ENCODE results near the gene IL12RB1. TPM values are rescaled to one million over a fixed set of nuclear protein-coding genes. Genes with fewer than 3 reads are reported as not detected.
A peak's percentile ranks its signal among the peaks of the same experiment; 100 is the strongest.

The IL12RB1 gene
- total and polyA plus RNA-seq, 7 experiments from 2014 or later: 17.6 to 110 (median 24.1) TPM

DNA sequence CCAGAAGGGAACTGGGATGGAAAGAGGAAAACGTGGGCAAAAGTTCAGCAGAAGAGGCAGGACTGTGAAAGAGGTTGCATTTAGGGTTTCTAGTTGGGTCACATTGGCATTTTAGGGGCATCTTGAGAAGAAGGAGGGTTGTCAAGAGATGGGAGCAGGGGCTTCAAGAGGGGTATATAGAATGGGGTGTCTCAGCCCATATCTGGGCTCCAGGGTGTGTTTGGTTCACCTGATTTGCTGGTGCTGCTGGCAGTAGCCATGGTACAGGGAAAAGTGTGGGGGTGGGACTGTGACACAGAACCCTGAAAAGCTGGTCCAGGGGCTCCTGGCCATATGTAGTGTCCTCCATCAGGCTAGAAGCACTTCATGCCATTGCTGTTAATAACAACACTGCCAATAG lies 33.4 kb upstream of the IL12RB1 start:
- Histone ChIP-seq H3K4me3 (ENCODE audit: low read length) (peak overlapping the region; percentile 71), H3K27ac (ENCODE audit: low read depth, low read length) (peak overlapping the region; percentile 78), H3K4me1 (ENCODE audit: control insufficient read depth in 2 of 2, insufficient read depth in 2 of 2, low read length in 2 of 2) (peaks cover 22 to 24% of the 10 kb centered on the region in 2 donors), H3K36me3 (ENCODE audit: control insufficient read depth in 2 of 3, insufficient read depth in 3 of 3, low read length in 3 of 3) (peaks cover 10 to 38% (median 13%) of the 10 kb centered on the region in 3 experiments), H3K9me3 (ENCODE audit: control insufficient read depth in 2 of 3, low read length in 3 of 3) (no peaks in the 10 kb centered on the region), H3K27me3 (ENCODE audit: control insufficient read depth in 2 of 2, insufficient read depth in 2 of 2, low read length in 2 of 2) (no peaks in the 10 kb centered on the region)
- no peaks in the 10 kb centered on the region for H3K9me3 Mint-ChIP-seq
- peak overlapping the region; percentile 82 to 96 (median 90) for H3K4me3 Mint-ChIP-seq
- H3K27me3 Mint-ChIP-seq: no peaks in the 10 kb centered on the region
- POLR2A ChIA-PET: interaction anchor here (0.5 to 3.7 kb wide), 11 partner anchors 8 to 226 kb away, joined by 3 to 37 read pairs (median 10); partner anchors contain the start of genes IL12RB1 and PIK3R2
- peak overlapping the region; percentile 92 to 99 (median 97) for H3K27ac Mint-ChIP-seq
- peaks cover 0 to 15% (median 4%) of the 10 kb centered on the region in 5 donors for H3K36me3 Mint-ChIP-seq
- CTCF ChIA-PET: interaction anchor here (0.8 to 2.1 kb wide), 6 partner anchors 9 to 159 kb away, joined by 3 to 14 read pairs (median 4); no protein-coding TSS in a partner anchor
- ATAC-seq (no peak), DNase-seq (no peak)
- peaks cover 19 to 39% (median 31%) of the 10 kb centered on the region in 7 donors for H3K4me1 Mint-ChIP-seq
- intact Hi-C loops (cut with micrococcal nuclease): no loop called here

DNA sequence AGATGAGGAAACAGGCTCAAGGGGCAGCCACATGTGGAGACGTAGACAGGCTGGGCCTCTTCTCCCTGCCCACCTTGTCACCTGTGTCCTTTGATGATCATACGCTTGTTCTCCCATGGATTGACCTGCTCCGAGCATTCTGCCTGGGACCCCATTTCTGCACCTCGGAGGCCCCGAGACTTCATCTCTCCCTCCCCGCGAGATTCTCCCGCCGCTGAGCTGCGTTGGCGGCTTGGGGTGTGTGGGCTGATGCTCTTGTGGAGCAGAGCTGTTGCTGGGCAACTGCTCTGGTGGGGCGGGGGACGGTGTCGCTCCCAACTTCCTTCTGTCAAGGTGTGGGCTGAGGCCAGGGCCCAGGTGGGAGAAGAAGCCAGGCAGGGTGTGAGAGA lies 33.0 kb upstream of the IL12RB1 start:
- Histone ChIP-seq H3K4me1 (ENCODE audit: control insufficient read depth in 2 of 2, insufficient read depth in 2 of 2, low read length in 2 of 2) (peaks cover 22 to 24% of the 10 kb centered on the region in 2 donors), H3K4me3 (ENCODE audit: low read length) (peak overlapping the region; percentile 71), H3K9me3 (ENCODE audit: control insufficient read depth in 2 of 3, low read length in 3 of 3) (no peaks in the 10 kb centered on the region), H3K27ac (ENCODE audit: low read depth, low read length) (peak overlapping the region; percentile 78), H3K27me3 (ENCODE audit: control insufficient read depth in 2 of 2, insufficient read depth in 2 of 2, low read length in 2 of 2) (no peaks in the 10 kb centered on the region), H3K36me3 (ENCODE audit: control insufficient read depth in 2 of 3, insufficient read depth in 3 of 3, low read length in 3 of 3) (peaks cover 10 to 34% (median 13%) of the 10 kb centered on the region in 3 experiments)
- Mint-ChIP-seq H3K4me1 (peaks cover 22 to 39% (median 31%) of the 10 kb centered on the region in 7 donors), H3K27ac (peak overlapping the region; percentile 92 to 99 (median 97)), H3K9me3 (no peaks in the 10 kb centered on the region), H3K36me3 (peaks cover 0 to 15% (median 4%) of the 10 kb centered on the region in 5 donors), H3K4me3 (peak overlapping the region; percentile 82 to 96 (median 90)), H3K27me3 (no peaks in the 10 kb centered on the region)
- POLR2A ChIA-PET: interaction anchor here (0.5 to 3.7 kb wide), 14 partner anchors 8 to 226 kb away, joined by 3 to 37 read pairs (median 4); partner anchors contain the start of genes IL12RB1 and PIK3R2
- ATAC-seq (peak; percentile 52), DNase-seq (peak; percentile 33 to 74 (median 66))
- intact Hi-C loops (cut with micrococcal nuclease): loop anchor here (1.0 to 10.0 kb wide), 6 partner anchors 23 to 405 kb away; partner anchors contain the start of genes ELL (in 1 of the 2), MAST3 (in 1 of the 2) and RPL18A (in 1 of the 2)
- CTCF ChIA-PET: interaction anchor here (0.8 to 2.1 kb wide), 9 partner anchors 9 to 160 kb away, joined by 3 to 14 read pairs (median 4); no protein-coding TSS in a partner anchor

DNA sequence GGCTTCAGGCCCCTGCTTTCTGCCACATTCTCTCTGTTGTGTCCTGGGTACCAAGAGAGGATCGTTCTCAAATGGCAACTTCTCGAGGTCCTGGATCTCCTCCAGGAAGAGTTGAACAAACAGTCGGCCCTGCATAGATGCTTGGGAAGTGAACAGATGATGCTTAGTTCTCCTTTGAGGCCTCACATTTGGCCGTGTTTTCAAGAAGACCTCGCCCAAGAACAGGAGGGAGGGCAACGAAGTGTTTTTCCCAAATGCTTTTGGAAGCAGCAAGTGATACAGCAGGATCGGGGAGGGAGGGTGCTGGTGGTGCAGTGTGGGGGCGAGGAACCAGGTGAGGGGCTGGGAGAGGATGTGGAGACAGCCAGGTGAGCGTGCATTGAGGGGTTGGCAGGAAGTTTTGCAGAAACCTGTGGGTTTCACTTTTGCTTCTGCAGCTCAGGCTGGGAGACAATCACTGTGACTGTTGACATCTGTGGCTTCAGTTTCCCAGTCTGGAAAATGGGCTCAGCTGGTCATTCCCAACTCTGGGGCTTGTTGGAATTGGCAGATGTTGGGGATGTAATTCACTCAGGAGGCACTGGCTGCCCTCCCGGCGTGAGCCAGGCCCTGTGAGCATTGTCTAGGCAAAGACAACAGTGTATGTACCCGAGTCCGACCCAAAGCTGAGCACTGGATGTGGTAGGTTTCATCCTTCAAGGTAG lies 32.4 kb upstream of the IL12RB1 start:
- ATAC-seq (peak; percentile 53), DNase-seq (peak; percentile 27 to 74 (median 66))
- Mint-ChIP-seq H3K36me3 (peaks cover 0 to 10% (median 4%) of the 10 kb centered on the region in 5 donors), H3K9me3 (no peaks in the 10 kb centered on the region), H3K27ac (peak overlapping the region; percentile 92 to 99 (median 97)), H3K4me1 (peaks cover 22 to 41% (median 35%) of the 10 kb centered on the region in 7 donors), H3K27me3 (no peaks in the 10 kb centered on the region), H3K4me3 (peak overlapping the region; percentile 82 to 96 (median 90))
- peak overlapping the region; percentile 71 for H3K4me3 ChIP-seq (ENCODE audit: low read length)
- H3K4me1 ChIP-seq (ENCODE audit: control insufficient read depth in 2 of 2, insufficient read depth in 2 of 2, low read length in 2 of 2): peaks cover 22 to 24% of the 10 kb centered on the region in 2 donors
- H3K27ac ChIP-seq (ENCODE audit: low read depth, low read length): peak overlapping the region; percentile 78
- peaks cover 8 to 29% (median 10%) of the 10 kb centered on the region in 3 experiments for H3K36me3 ChIP-seq (ENCODE audit: control insufficient read depth in 2 of 3, insufficient read depth in 3 of 3, low read length in 3 of 3)
- CTCF ChIA-PET: interaction anchor here (0.8 to 2.1 kb wide), 9 partner anchors 8 to 181 kb away, joined by 3 to 14 read pairs (median 3); no protein-coding TSS in a partner anchor
- no peaks in the 10 kb centered on the region for H3K9me3 ChIP-seq (ENCODE audit: control insufficient read depth in 2 of 3, low read length in 3 of 3)
- intact Hi-C loops (cut with micrococcal nuclease): loop anchor here (1.0 to 10.0 kb wide), 6 partner anchors 22 to 406 kb away; partner anchors contain the start of genes ELL (in 1 of the 2), MAST3 (in 1 of the 2) and RPL18A (in 1 of the 2)
- no peaks in the 10 kb centered on the region for H3K27me3 ChIP-seq (ENCODE audit: control insufficient read depth in 2 of 2, insufficient read depth in 2 of 2, low read length in 2 of 2)
- POLR2A ChIA-PET: interaction anchor here (0.5 to 3.7 kb wide), 16 partner anchors 9 to 797 kb away, joined by 3 to 37 read pairs (median 4); partner anchors contain the start of genes IL12RB1 and PIK3R2

DNA sequence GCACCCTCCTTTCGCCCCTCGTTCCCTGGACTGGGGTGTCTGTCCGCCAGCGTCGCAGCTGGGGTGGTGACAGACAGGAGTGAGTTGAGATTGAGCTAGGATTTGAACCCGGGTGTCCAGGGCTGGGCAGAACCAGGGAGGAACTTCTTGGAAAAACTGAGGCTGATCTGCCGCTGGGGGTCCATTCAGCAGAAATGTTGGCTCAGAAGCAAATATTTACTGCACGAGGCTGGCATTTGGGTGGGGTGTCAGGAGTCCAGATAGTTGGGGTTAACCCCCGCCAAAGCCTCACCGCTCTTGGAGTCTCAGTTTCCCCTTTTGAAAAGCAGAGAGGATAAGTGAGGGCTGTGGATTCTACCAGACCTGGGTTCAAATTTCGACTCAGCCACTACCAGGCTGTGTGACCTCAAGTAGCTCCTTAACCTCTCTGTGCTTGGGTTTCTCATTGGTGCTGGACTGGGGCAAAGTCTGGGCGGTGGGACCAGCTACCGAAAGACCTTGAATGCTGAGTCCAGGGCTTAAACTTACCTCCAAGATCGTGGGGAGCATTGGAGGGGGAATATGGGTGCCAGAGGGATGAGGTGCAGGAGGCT lies 31.8 kb upstream of the IL12RB1 start:
- CTCF ChIA-PET: interaction anchor here (0.9 to 2.1 kb wide), 4 partner anchors 26 to 180 kb away, joined by 3 to 14 read pairs (median 5); no protein-coding TSS in a partner anchor
- H3K4me3 ChIP-seq (ENCODE audit: low read length): peak overlapping the region; percentile 71
- H3K36me3 ChIP-seq (ENCODE audit: control insufficient read depth in 2 of 3, insufficient read depth in 3 of 3, low read length in 3 of 3): peaks cover 2 to 22% (median 5%) of the 10 kb centered on the region in 3 experiments

DNA sequence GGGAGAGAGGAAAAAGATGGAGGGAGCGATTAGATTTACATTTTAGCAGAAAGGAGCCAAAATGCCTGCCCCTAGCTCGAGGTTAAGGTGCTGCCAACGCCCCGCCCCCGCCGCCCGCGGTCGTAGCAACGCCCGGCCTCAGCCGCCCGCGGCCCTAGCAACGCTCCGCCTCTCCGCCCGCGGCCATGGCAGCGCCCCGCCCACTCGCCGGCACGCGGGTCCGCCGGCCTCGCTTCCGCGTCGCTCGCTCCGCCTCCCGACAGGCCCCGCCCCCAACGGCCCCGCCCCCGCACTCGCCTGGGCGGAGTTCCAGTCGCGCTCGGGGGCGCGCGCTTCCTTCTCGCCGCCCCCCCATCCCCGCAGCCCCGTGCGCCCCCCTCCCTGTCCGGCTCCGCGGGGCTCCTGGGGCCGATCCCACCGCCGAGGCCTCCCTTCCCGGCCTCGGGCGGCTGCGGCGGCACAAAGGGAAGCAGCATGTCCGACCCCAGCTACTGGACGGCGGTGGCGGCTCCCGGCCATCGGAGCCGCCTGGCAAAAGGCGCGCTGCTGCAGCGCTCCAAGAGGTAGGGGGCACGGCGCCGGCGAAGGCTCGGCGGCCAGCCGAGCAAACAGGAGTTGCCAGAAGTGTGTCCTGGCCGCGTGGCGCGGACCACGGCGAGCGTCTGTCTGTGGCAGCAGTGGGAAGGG lies 31.1 kb upstream of the IL12RB1 start:
- peak; percentile 94 for ATAC-seq
- H3K4me1 ChIP-seq (ENCODE audit: control insufficient read depth in 2 of 2, insufficient read depth in 2 of 2, low read length in 2 of 2): peaks cover 22 to 24% of the 10 kb centered on the region in 2 donors
- no peaks in the 10 kb centered on the region for H3K27me3 ChIP-seq (ENCODE audit: control insufficient read depth in 2 of 2, insufficient read depth in 2 of 2, low read length in 2 of 2)
- Mint-ChIP-seq H3K36me3 (peaks cover 0 to 5% (median 0%) of the 10 kb centered on the region in 5 donors), H3K27ac (peak overlapping the region; percentile 84 to 99 (median 96)), H3K27me3 (no peaks in the 10 kb centered on the region), H3K4me3 (peak overlapping the region; percentile 82 to 96 (median 90)), H3K4me1 (peaks cover 24 to 47% (median 37%) of the 10 kb centered on the region in 7 donors), H3K9me3 (no peaks in the 10 kb centered on the region)
- H3K36me3 ChIP-seq (ENCODE audit: control insufficient read depth in 2 of 3, insufficient read depth in 3 of 3, low read length in 3 of 3): peaks cover 0 to 15% (median 0%) of the 10 kb centered on the region in 3 experiments
- no peaks in the 10 kb centered on the region for H3K9me3 ChIP-seq (ENCODE audit: control insufficient read depth in 2 of 3, low read length in 3 of 3)
- DNase-seq: peak; percentile 90 to 99 (median 95)
- intact Hi-C loops (cut with micrococcal nuclease): loop anchor here (1.0 to 10.0 kb wide), 8 partner anchors 21 to 407 kb away; partner anchors contain the start of genes ELL (in 1 of the 2), LSM4 (in 1 of the 2), MAST3 (in 1 of the 2) and RPL18A (in 1 of the 2)
- H3K27ac ChIP-seq (ENCODE audit: low read depth, low read length): peak overlapping the region; percentile 80
- H3K4me3 ChIP-seq (ENCODE audit: low read length): peak overlapping the region; percentile 71
- ChIA-PET POLR2A (interaction anchor here (0.5 to 3.7 kb wide), 12 partner anchors 8 to 796 kb away, joined by 3 to 37 read pairs (median 6); partner anchors contain the start of genes JUND and PIK3R2), CTCF (interaction anchor here (1.3 kb wide), 1 partner anchor 25 kb away, joined by 7 read pairs; no protein-coding TSS in a partner anchor)

More for the DNA sequence above, 31.8 kb upstream of the IL12RB1 start:
- Mint-ChIP-seq H3K4me1 (peaks cover 25 to 45% (median 35%) of the 10 kb centered on the region in 7 donors), H3K4me3 (peak overlapping the region; percentile 82 to 96 (median 90)), H3K27me3 (no peaks in the 10 kb centered on the region), H3K9me3 (no peaks in the 10 kb centered on the region), H3K36me3 (peaks cover 0 to 6% (median 1%) of the 10 kb centered on the region in 5 donors), H3K27ac (peak overlapping the region; percentile 92 to 99 (median 97))
- H3K27ac ChIP-seq (ENCODE audit: low read depth, low read length): peak overlapping the region; percentile 78
- no peaks in the 10 kb centered on the region for H3K9me3 ChIP-seq (ENCODE audit: control insufficient read depth in 2 of 3, low read length in 3 of 3)
- H3K27me3 ChIP-seq (ENCODE audit: control insufficient read depth in 2 of 2, insufficient read depth in 2 of 2, low read length in 2 of 2): no peaks in the 10 kb centered on the region
- DNase-seq (no peak), ATAC-seq (no peak)
- H3K4me1 ChIP-seq (ENCODE audit: control insufficient read depth in 2 of 2, insufficient read depth in 2 of 2, low read length in 2 of 2): peaks cover 22 to 24% of the 10 kb centered on the region in 2 donors
- intact Hi-C loops (cut with micrococcal nuclease): loop anchor here (1.0 to 10.0 kb wide), 6 partner anchors 22 to 406 kb away; partner anchors contain the start of genes ELL (in 1 of the 2), MAST3 (in 1 of the 2) and RPL18A (in 1 of the 2)
- POLR2A ChIA-PET: interaction anchor here (1.1 to 3.7 kb wide), 13 partner anchors 9 to 796 kb away, joined by 3 to 37 read pairs (median 6); partner anchors contain the start of genes IL12RB1 and PIK3R2
